Measurements from ENCODE around the gene AGGF1.

- TF ChIP-seq, protein P1, sequence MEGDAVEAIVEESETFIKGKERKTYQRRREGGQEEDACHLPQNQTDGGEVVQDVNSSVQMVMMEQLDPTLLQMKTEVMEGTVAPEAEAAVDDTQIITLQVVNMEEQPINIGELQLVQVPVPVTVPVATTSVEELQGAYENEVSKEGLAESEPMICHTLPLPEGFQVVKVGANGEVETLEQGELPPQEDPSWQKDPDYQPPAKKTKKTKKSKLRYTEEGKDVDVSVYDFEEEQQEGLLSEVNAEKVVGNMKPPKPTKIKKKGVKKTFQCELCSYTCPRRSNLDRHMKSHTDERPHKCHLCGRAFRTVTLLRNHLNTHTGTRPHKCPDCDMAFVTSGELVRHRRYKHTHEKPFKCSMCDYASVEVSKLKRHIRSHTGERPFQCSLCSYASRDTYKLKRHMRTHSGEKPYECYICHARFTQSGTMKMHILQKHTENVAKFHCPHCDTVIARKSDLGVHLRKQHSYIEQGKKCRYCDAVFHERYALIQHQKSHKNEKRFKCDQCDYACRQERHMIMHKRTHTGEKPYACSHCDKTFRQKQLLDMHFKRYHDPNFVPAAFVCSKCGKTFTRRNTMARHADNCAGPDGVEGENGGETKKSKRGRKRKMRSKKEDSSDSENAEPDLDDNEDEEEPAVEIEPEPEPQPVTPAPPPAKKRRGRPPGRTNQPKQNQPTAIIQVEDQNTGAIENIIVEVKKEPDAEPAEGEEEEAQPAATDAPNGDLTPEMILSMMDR (IDR thresholded peaks at IDR 0.05) = no peak
- TF ChIP-seq POLR2AphosphoS5 (IDR thresholded peaks at IDR 0.05) = no peak
- TF ChIP-seq POLR2A (IDR thresholded peaks at IDR 0.05) = no peak
- no peak for TF ChIP-seq EP300 (IDR thresholded peaks at IDR 0.05)
Measured at GRCh38 chr5:77046416-77047073, 16.3 kb downstream of the AGGF1 start.
